ENCODE data around the gene USP7. TPM values are rescaled to one million over a fixed set of nuclear protein-coding genes. Genes with fewer than 3 reads are reported as not detected.

USP7 gene
- total and polyA plus RNA-seq, 12 donors = 22.2 to 84.8 (median 65.7) TPM

DNA sequence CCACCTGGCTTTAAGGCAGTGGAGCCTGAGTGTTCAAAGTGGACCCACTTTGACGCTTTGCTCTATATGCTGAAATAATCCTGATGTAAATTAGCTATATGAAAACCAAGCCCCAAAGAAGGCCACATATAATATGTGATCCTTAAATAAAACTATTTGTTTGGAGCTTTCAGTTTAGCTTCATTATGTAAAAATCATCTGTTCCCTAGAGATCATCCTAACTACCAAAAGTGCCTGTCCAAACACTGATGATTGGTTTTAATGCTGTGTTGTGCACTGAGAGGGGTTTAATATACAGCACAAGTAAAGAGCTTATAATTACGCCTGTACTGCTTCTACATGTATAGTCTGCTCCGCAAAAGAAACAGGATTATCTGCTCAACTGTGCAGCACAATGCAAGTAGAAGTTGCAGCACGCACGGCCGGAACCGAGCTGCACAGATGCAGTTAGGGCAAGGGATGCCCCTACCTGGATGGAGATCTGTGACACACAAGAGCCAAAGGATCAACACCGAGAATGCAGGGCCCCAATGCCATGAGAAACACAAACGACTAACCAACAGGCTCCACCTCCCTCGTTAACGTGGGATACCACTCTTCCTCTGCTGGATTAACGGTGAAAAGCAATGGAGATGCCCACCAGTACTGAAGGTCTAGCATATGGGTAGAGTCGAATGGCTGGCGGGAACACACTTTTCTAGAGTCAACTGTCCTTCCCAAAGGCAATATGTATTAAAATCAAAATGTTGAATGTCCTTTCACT lies 20.5 kb downstream of the USP7 start:
- peaks cover 24 to 97% (median 87%) of the 10 kb centered on the region in 9 donors for H3K4me1 ChIP-seq
- intact Hi-C loops (cut with DNase I) = no loop called here
- H3K9me3 ChIP-seq = no peaks in the 10 kb centered on the region
- TF ChIP-seq, protein P1, sequence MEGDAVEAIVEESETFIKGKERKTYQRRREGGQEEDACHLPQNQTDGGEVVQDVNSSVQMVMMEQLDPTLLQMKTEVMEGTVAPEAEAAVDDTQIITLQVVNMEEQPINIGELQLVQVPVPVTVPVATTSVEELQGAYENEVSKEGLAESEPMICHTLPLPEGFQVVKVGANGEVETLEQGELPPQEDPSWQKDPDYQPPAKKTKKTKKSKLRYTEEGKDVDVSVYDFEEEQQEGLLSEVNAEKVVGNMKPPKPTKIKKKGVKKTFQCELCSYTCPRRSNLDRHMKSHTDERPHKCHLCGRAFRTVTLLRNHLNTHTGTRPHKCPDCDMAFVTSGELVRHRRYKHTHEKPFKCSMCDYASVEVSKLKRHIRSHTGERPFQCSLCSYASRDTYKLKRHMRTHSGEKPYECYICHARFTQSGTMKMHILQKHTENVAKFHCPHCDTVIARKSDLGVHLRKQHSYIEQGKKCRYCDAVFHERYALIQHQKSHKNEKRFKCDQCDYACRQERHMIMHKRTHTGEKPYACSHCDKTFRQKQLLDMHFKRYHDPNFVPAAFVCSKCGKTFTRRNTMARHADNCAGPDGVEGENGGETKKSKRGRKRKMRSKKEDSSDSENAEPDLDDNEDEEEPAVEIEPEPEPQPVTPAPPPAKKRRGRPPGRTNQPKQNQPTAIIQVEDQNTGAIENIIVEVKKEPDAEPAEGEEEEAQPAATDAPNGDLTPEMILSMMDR (IDR thresholded peaks at IDR 0.05) = no peak
- no peak overlapping the region for H3K4me3 ChIP-seq
- DNase-seq = no peak
- 73 to 75% methylated on average over 14 of the region's 14 CpGs for WGBS, 2 donors
- H3K36me3 ChIP-seq = no peaks in the 10 kb centered on the region
- H3K27me3 ChIP-seq = no peaks in the 10 kb centered on the region
- ATAC-seq = no peak
- no peak overlapping the region for H3K27ac ChIP-seq

DNA sequence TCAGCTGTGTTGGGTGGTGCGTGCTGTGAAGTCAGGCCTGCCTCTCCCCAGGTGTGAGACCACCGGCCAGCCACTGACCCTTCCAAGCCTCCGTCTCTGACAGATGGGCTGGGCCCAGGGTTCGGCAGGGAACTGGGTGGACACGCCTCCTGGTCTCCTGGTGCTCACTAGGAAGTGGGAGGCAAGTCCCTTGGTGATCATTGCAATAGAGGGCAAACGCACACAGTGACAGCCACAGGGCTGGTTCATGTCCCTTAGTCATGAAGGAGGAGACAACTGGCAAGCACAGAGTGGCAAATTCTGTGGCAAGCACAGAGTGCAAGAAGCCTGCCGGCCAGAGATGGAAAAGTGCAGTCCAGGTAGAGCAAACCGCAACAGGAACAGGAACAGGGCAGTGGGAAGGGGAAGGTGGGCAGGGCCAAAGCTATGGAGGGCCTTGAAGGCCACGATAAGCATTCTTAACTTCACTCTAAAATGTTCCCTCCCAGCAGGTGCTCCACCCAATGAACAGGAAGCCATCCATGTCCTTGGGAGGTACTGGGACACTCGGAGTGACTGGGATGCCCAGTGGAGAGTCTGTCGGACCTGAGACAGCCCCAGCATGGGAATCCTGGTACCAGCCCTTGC lies 21.9 kb downstream of the USP7 start:
- intact Hi-C loops (cut with DNase I) = no loop called here
- peak in 2 of 8 donors; percentile 6 to 25 for ATAC-seq
- no peak for DNase-seq

DNA sequence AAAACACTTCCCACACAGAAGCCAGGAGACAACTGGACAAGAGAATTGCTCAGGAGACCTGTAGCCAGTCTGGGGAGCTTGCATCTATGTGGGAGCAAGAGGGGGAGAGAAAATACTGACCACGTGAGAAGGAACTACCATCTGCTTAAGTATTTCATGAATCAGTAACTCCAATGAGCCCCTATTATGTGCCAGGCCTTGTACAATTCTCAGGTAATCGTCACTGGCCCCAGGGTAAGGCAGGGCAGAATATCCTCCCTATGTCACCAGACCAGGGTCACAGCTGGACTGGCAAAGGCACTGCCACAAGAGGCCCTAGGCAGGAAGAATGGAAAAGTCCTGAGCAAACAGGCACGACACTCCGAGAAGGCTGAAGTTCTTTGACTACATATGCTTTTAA lies 25.9 kb downstream of the USP7 start:
- peak in 2 of 8 donors; percentile 40 to 44 for ATAC-seq
- no peak overlapping the region for H3K27ac ChIP-seq

More for the DNA sequence above, 21.9 kb downstream of the USP7 start:
- 72 to 74% methylated on average over 10 of the region's 11 CpGs for WGBS, 2 donors
- TF ChIP-seq, protein P1 (IDR thresholded peaks at IDR 0.05) = no peak
- no peaks in the 10 kb centered on the region for H3K36me3 ChIP-seq
- no peaks in the 10 kb centered on the region for H3K9me3 ChIP-seq
- no peak overlapping the region for H3K27ac ChIP-seq
- H3K4me1 ChIP-seq = peaks cover 24 to 98% (median 83%) of the 10 kb centered on the region in 9 donors
- no peaks in the 10 kb centered on the region for H3K27me3 ChIP-seq
- H3K4me3 ChIP-seq = no peak overlapping the region

DNA sequence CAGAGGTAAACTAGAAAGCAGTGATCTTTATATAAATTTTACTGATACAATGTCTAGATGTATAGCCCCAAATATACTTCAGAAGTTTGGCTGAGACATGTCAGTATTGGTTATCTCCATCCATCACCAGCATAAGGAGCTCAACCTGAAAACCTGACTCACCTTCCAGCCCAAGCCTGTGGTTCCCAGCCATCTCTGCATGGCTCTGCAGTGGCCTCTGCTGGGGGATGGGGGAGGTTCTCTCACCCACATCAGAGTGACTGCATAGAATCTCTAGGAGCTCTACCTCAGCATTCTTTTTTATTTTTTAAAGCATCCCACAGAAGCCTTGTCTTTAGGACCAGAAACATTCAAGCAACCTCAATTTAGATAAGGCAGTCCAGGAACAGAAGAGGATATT lies 27.3 kb downstream of the USP7 start:
- no peaks in the 10 kb centered on the region for H3K36me3 ChIP-seq
- peaks cover 7 to 83% (median 67%) of the 10 kb centered on the region in 9 donors for H3K4me1 ChIP-seq
- TF ChIP-seq, protein P1 (IDR thresholded peaks at IDR 0.05) = peak in 7 of 9 donors; percentile 29 to 56 (median 47)
- no peaks in the 10 kb centered on the region for H3K27me3 ChIP-seq
- no peak overlapping the region for H3K4me3 ChIP-seq
- DNase-seq (no peak), ATAC-seq (peak in 5 of 8 donors; percentile 26 to 64 (median 52))
- intact Hi-C loops (cut with DNase I) = loop anchor here in 1 of 10 donors (10.0 kb wide), 2 partner anchors 68 to 188 kb away; no protein-coding TSS in a partner anchor
- H3K27ac ChIP-seq = no peak overlapping the region
- H3K9me3 ChIP-seq = no peaks in the 10 kb centered on the region

More for the DNA sequence above, 25.9 kb downstream of the USP7 start:
- TF ChIP-seq, protein P1 (IDR thresholded peaks at IDR 0.05) = no peak
- Histone ChIP-seq H3K27me3 (no peaks in the 10 kb centered on the region), H3K4me3 (no peak overlapping the region), H3K36me3 (no peaks in the 10 kb centered on the region), H3K4me1 (peaks cover 12 to 85% (median 75%) of the 10 kb centered on the region in 9 donors), H3K9me3 (no peaks in the 10 kb centered on the region)
- no peak for DNase-seq
- intact Hi-C loops (cut with DNase I) = loop anchor here in 1 of 10 donors (10.0 kb wide), 2 partner anchors 67 to 187 kb away; no protein-coding TSS in a partner anchor
- 35 to 56% methylated on average over 4 of the region's 4 CpGs for WGBS, 2 donors
